Fibroblast of lung (primary cell): Measurements from ENCODE around the gene HCFC1R1.
"Not testable (repeated sequence)": the region's sequence is repeated elsewhere in the genome, so short reads cannot be mapped to it uniquely, and the experiment has no call there.

Experiments
- CTCF ChIP-seq, 2 donors: IDR thresholded peaks in 1 of 2; conservative IDR thresholded peaks in 1 of 2; 1 replicate in 1 of 2; 2 replicates in 1 of 2; pipeline ENCODE4 v1.5.1; 2011 to 2012; ENCODE audit warnings: low read length in 2 of 2, control low read depth in 1 of 2, inconsistent platforms in 1 of 2, low read depth in 1 of 2, mild to moderate bottlenecking in 1 of 2
- EZH2 ChIP-seq: IDR thresholded peaks from 2 replicates; pipeline ENCODE4 v1.5.1; 2012; ENCODE audit warnings: low read length, control low read depth, mild to moderate bottlenecking; ENCODE audit errors: missing control alignments

GRCh38 chr16:3053330-3053710 is 29.6 kb upstream of the HCFC1R1 start:
- not testable (repeated sequence) for TF ChIP-seq CTCF (conservative IDR thresholded peaks at IDR 0.05 in 1 of 2, IDR thresholded peaks at IDR 0.05 in 1 of 2; ENCODE audit: low read depth in 1 of 2, low read length in 2 of 2); EZH2
